ACHN (cell line): Measurements from ENCODE around the gene SMKR1.
"Not testable (repeated sequence)": the region's sequence is repeated elsewhere in the genome, so short reads cannot be mapped to it uniquely, and the experiment has no call there.

ENCODE experiments used
- DNase-seq: peaks from one replicate; pipeline ENCODE4 v3.0.0-alpha.2; 2015
- in situ Hi-C: cut with HindIII; loops from 2 replicates; pipeline ENCODE4 v1.10.0; 2017; ENCODE audit warnings: low sequenced_read_pairs, low pct_ligation_motif_present, low pct_unique_long_range_greater_than_20kb

SMKR1 gene

GRCh38 chr7:129501760-129502707 lies at the start of gene SMKR1:
TSS of gene SMKR1 (plus strand) at chr7:129502531. CDS start at chr7:129502825, 294 bp downstream.
- in situ Hi-C loops, result no loop called here
- peak; percentile 93 for DNase-seq

- in situ Hi-C loops, result no loop called here
- DNase-seq, result no peak
These were observed 49.6 kb upstream of the SMKR1 start for GRCh38 chr7:129452589-129453231.

- in situ Hi-C loops, result no loop called here
- DNase-seq, result no peak
These were observed 48.7 kb upstream of the SMKR1 start for GRCh38 chr7:129453510-129454248.

GRCh38 chr7:129454249-129454551 lies 48.1 kb upstream of the SMKR1 start:
- in situ Hi-C loops, result no loop called here
- no peak for DNase-seq

- in situ Hi-C loops, result no loop called here
- no peak for DNase-seq
These were observed 45.9 kb upstream of the SMKR1 start for GRCh38 chr7:129456421-129456820.

GRCh38 chr7:129457101-129457500 lies 45.2 kb upstream of the SMKR1 start:
- DNase-seq, result no peak
- in situ Hi-C loops, result no loop called here

- in situ Hi-C loops, result no loop called here
- DNase-seq, result no peak
These were observed 44.2 kb upstream of the SMKR1 start for GRCh38 chr7:129458171-129458570.

GRCh38 chr7:129461809-129462208 lies 40.5 kb upstream of the SMKR1 start:
- no peak for DNase-seq
- in situ Hi-C loops, result no loop called here

GRCh38 chr7:129462420-129462819 lies 39.9 kb upstream of the SMKR1 start:
- no peak for DNase-seq
- in situ Hi-C loops, result no loop called here

- DNase-seq, result no peak
- in situ Hi-C loops, result no loop called here
These were observed 38.1 kb upstream of the SMKR1 start for GRCh38 chr7:129464194-129464593.

- DNase-seq, result no peak
- in situ Hi-C loops, result no loop called here
These were observed 37.3 kb upstream of the SMKR1 start for GRCh38 chr7:129465080-129465479.

GRCh38 chr7:129466796-129467195 lies 35.5 kb upstream of the SMKR1 start:
- no peak for DNase-seq
- in situ Hi-C loops, result no loop called here

GRCh38 chr7:129468087-129468486 lies 34.2 kb upstream of the SMKR1 start:
- in situ Hi-C loops, result no loop called here

GRCh38 chr7:129468547-129468946 lies 33.8 kb upstream of the SMKR1 start:
- no peak for DNase-seq
- in situ Hi-C loops, result no loop called here

More at GRCh38 chr7:129468087-129468486, 34.2 kb upstream of the SMKR1 start:
- no peak for DNase-seq

- in situ Hi-C loops, result no loop called here
- DNase-seq, result no peak
These were observed 32.4 kb upstream of the SMKR1 start for GRCh38 chr7:129469930-129470329.

- no peak for DNase-seq
- in situ Hi-C loops, result no loop called here
These were observed 31.9 kb upstream of the SMKR1 start for GRCh38 chr7:129470411-129470810.

- in situ Hi-C loops, result no loop called here
- DNase-seq, result peak; percentile 58
These were observed 30.9 kb upstream of the SMKR1 start for GRCh38 chr7:129471402-129471827.

GRCh38 chr7:129475931-129476330 lies 26.4 kb upstream of the SMKR1 start:
- in situ Hi-C loops, DNase-seq: not testable (repeated sequence)

GRCh38 chr7:129476398-129476797 lies 25.9 kb upstream of the SMKR1 start:
- in situ Hi-C loops, DNase-seq: not testable (repeated sequence)
